22Rv1 (cell line): ENCODE results near the gene SPATA12.

Source experiments
- H3K27ac ChIP-seq: fragments of 450-650 bp; 2 replicates; pipeline ENCODE4 v1.5.1; 2017
- CTCF ChIP-seq: fragments of 450-650 bp; IDR thresholded peaks from 2 replicates; pipeline ENCODE4 v1.5.1; 2017; ENCODE audit warnings: mild to moderate bottlenecking
- ZFX ChIP-seq: fragments of 450-650 bp; IDR thresholded peaks from 2 replicates; pipeline ENCODE4 v1.6.1; 2017; ENCODE audit warnings: antibody characterized with exemption, borderline replicate concordance

Gene SPATA12

GRCh38 chr3:57064572-57064971, 4.1 kb downstream of the SPATA12 start:
- H3K27ac ChIP-seq: no peak overlapping the region
- no peak for TF ChIP-seq CTCF
- TF ChIP-seq ZFX: no peak

- no peak for TF ChIP-seq ZFX
- TF ChIP-seq CTCF: no peak
- no peak overlapping the region for H3K27ac ChIP-seq
Measured at GRCh38 chr3:57065588-57065987, 5.1 kb downstream of the SPATA12 start.

- TF ChIP-seq CTCF (no peak), ZFX (no peak)
- no peak overlapping the region for H3K27ac ChIP-seq
Measured at GRCh38 chr3:57066471-57066870, 6.0 kb downstream of the SPATA12 start.

- TF ChIP-seq CTCF: no peak
- no peak for TF ChIP-seq ZFX
- H3K27ac ChIP-seq: no peak overlapping the region
Measured at GRCh38 chr3:57068437-57069089, 8.1 kb downstream of the SPATA12 start.

GRCh38 chr3:57069503-57069902, 9.0 kb downstream of the SPATA12 start:
- no peak overlapping the region for H3K27ac ChIP-seq
- TF ChIP-seq CTCF: no peak
- no peak for TF ChIP-seq ZFX

GRCh38 chr3:57073628-57074027, 13.2 kb downstream of the SPATA12 start:
- no peak for TF ChIP-seq CTCF
- no peak for TF ChIP-seq ZFX
- no peak overlapping the region for H3K27ac ChIP-seq

- H3K27ac ChIP-seq: no peak overlapping the region
- TF ChIP-seq CTCF (no peak), ZFX (no peak)
Measured at GRCh38 chr3:57074135-57074534, 13.7 kb downstream of the SPATA12 start.
